ENCODE results near the gene EYA2.
A peak's percentile ranks its signal among the peaks of the same experiment; 100 is the strongest.

EYA2 gene

DNA sequence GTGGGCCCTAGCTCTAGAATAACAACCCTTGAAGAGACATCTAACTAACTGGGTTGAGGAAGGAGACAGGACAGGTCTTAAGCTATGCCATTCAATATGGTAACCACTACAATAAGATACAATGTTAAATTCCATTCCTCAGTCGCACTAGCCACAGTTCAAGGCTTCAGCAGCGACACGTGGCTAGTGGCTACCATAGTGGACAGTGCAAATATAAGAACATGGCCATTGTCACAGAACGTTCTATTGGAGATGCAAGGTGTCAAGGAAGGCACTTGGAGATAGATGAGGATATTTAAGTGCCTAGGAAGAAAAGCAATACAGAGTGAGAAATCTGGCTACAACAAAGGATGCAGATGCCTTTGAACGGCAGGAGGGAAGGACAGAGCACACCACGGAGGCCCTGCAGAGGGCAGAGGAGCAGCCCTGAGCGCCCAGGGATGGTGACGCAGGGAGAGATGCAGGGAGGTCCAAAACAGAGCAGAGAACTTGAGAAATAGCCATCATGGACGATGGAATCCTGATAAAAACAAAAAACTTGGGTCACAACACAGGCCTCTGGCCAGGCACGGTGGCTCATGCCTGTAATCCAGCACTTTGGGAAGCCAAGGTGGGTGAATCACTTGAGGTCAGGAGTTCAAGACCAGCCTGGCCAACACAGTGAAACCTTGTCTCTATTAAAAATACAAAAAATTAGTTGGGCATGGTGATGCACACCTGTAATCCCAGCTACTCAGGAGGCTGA, 321.2 kb downstream of the EYA2 start:
- DNase-seq (ENCODE audit: low read depth): no peak
- TF ChIP-seq, protein P1, sequence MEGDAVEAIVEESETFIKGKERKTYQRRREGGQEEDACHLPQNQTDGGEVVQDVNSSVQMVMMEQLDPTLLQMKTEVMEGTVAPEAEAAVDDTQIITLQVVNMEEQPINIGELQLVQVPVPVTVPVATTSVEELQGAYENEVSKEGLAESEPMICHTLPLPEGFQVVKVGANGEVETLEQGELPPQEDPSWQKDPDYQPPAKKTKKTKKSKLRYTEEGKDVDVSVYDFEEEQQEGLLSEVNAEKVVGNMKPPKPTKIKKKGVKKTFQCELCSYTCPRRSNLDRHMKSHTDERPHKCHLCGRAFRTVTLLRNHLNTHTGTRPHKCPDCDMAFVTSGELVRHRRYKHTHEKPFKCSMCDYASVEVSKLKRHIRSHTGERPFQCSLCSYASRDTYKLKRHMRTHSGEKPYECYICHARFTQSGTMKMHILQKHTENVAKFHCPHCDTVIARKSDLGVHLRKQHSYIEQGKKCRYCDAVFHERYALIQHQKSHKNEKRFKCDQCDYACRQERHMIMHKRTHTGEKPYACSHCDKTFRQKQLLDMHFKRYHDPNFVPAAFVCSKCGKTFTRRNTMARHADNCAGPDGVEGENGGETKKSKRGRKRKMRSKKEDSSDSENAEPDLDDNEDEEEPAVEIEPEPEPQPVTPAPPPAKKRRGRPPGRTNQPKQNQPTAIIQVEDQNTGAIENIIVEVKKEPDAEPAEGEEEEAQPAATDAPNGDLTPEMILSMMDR (conservative IDR thresholded peaks at IDR 0.05; ENCODE audit: low read length): no peak
- no peak overlapping the region for H3K4me3 ChIP-seq (ENCODE audit: low read length)

GRCh38 chr20:47216819-47217410, 322.3 kb downstream of the EYA2 start:
- DNase-seq (ENCODE audit: low read depth): no peak
- TF ChIP-seq, protein P1 (conservative IDR thresholded peaks at IDR 0.05; ENCODE audit: low read length): no peak
- no peak overlapping the region for H3K4me3 ChIP-seq (ENCODE audit: low read length)

- TF ChIP-seq, protein P1 (conservative IDR thresholded peaks at IDR 0.05; ENCODE audit: low read length): no peak
- H3K4me3 ChIP-seq (ENCODE audit: low read length): no peak overlapping the region
- DNase-seq (ENCODE audit: low read depth): no peak
These were observed 323.1 kb downstream of the EYA2 start for GRCh38 chr20:47217482-47218446.

GRCh38 chr20:47220161-47220582, 325.5 kb downstream of the EYA2 start:
- H3K4me3 ChIP-seq (ENCODE audit: low read length): no peak overlapping the region
- DNase-seq (ENCODE audit: low read depth): peak; percentile 10

DNA sequence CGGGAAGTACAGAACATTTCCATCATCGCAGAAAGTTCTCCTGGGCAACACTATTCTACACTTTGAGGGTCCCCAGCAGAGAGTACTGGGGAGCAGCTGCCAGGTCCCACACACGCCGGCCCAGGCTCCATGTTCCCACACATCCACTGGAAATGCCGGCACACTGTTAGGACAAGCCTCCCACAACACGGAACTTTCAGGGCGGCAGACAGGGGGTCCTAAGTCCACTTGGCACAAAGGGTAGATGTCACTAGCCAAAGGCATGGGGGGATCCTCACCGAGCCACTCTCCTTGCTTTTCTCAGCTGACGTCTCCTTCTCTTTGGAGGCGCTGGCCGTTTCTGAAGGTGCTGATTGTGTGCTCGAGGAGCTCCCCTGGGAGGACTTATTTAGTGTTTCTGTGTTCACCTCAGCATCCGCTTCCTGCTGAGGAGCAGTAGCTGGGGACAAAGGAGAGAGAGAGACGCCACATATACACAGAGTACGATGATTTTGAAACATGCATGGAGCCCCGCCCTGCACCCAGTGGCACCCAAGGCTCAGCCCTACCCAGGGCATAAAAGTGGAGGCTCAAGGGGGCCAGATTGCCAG, 326.5 kb downstream of the EYA2 start:
- TF ChIP-seq, protein P1 (conservative IDR thresholded peaks at IDR 0.05; ENCODE audit: low read length): no peak
- DNase-seq (ENCODE audit: low read depth): no peak
- H3K4me3 ChIP-seq (ENCODE audit: low read length): no peak overlapping the region

More at GRCh38 chr20:47220161-47220582, 325.5 kb downstream of the EYA2 start:
- TF ChIP-seq, protein P1 (conservative IDR thresholded peaks at IDR 0.05; ENCODE audit: low read length): peak; percentile 57

DNA sequence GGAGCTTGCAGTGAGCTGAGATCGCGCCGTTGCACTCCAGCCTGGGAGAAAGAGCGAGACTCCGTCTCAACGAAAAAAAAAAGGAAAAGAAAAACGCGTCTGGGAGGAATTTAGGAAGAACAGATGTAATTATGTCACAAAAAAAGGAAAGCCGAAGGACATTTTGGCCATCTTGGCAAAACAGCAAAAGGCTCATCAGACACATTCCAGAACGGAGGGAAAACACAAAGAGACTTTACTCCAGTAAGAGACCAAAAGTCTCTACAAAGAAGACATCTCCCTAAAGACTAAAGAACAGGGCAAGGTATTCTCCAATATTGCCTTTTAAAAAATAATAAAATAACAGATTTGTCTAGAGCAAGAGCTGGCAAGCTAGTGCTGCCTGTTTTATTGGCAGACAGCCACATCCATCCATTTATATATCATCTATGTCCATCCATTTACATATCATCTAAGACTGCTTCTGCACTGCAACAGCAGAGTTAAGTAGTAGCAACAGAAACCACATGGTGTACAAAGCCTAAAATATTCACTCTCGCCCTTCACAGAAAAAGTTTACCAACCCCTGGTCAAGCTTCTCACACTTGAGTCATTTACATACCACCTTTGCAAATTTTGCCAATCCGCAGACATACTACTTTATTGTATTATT, 328.0 kb downstream of the EYA2 start:
- TF ChIP-seq, protein P1 (conservative IDR thresholded peaks at IDR 0.05; ENCODE audit: low read length): no peak
- no peak overlapping the region for H3K4me3 ChIP-seq (ENCODE audit: low read length)
- no peak for DNase-seq (ENCODE audit: low read depth)
